HepG2 (cell line): ENCODE measurements around the gene GGACT. TPM values are rescaled to one million over a fixed set of nuclear protein-coding genes. Genes with fewer than 3 reads are reported as not detected.
A peak's percentile ranks its signal among the peaks of the same experiment; 100 is the strongest.

Experiments used
- DMAP1 ChIP-seq: IDR thresholded peaks from 2 replicates; pipeline ENCODE4 v1.6.1; 2016
- FOXP4 ChIP-seq: sonication (generic); formaldehyde crosslinking; IDR thresholded peaks from 2 replicates; pipeline ENCODE4 v1.4.0; 2020; ENCODE audit warnings: missing genetic modification reagents
- HOXA7 ChIP-seq: sonication (generic); formaldehyde crosslinking; IDR thresholded peaks from 2 replicates; pipeline ENCODE4 v1.8.1; 2022; ENCODE audit warnings: mild to moderate bottlenecking, missing genetic modification reagents, moderate library complexity
- IKZF5 ChIP-seq: IDR thresholded peaks from 2 replicates; pipeline ENCODE4 v1.6.1; 2018; ENCODE audit warnings: missing genetic modification reagents, mild to moderate bottlenecking, missing compliant biosample characterization
- MTF1 ChIP-seq: sonication (generic); formaldehyde crosslinking; IDR thresholded peaks from 2 replicates; pipeline ENCODE4 v1.5.0; 2020; ENCODE audit warnings: missing genetic modification reagents
- NFE2L2 ChIP-seq: fragments of 150-350 bp; IDR thresholded peaks from 2 replicates; pipeline ENCODE4 v1.6.1; 2014; ENCODE audit warnings: low read length
- NFIB ChIP-seq: sonication (generic); formaldehyde crosslinking; IDR thresholded peaks from 2 replicates; pipeline ENCODE4 v1.9.0; 2021; ENCODE audit warnings: missing genetic modification reagents, mild to moderate bottlenecking, borderline replicate concordance
- POLR2G ChIP-seq: fragments of 200-400 bp; formaldehyde crosslinking; IDR thresholded peaks from 2 replicates; pipeline ENCODE4 v1.6.1; 2018; ENCODE audit warnings: mild to moderate bottlenecking, low read depth, low read length, moderate library complexity
- SOX5 ChIP-seq: IDR thresholded peaks from 2 replicates; pipeline ENCODE4 v1.6.1; 2016; ENCODE audit warnings: borderline replicate concordance
- TSC22D2 ChIP-seq: sonication (generic); formaldehyde crosslinking; IDR thresholded peaks from 2 replicates; pipeline ENCODE4 v1.5.1; 2020; ENCODE audit warnings: missing genetic modification reagents, mild to moderate bottlenecking, borderline replicate concordance
- ZGPAT ChIP-seq: IDR thresholded peaks from 2 replicates; pipeline ENCODE4 v1.6.1; 2016; ENCODE audit warnings: mild to moderate bottlenecking
- ZNF205 ChIP-seq: IDR thresholded peaks from 2 replicates; pipeline ENCODE4 v1.6.1; 2018; ENCODE audit warnings: missing biosample characterization, missing genetic modification reagents
- ZNF546 ChIP-seq: sonication (generic); formaldehyde crosslinking; conservative IDR thresholded peaks from 2 replicates; pipeline ENCODE4 v1.8.1; 2023; ENCODE audit warnings: mild to moderate bottlenecking, missing genetic modification reagents
- polyA plus RNA-seq, 8 experiments: library from polyadenylated mRNA; depleted of rRNA in 3 of 8; stranded (reverse) in 7 of 8; unstranded in 1 of 8; fragments of >200 nt; fragmentation: Illumina TruSeq in 4 of 8; extraction: Trizol in 4 of 8; gene quantifications; 2 replicates each; pipeline versions ENCODE4 v1.2.1 to v1.2.3, GENCODE V29; 2011 to 2016; ENCODE audit warnings: low read depth in 4 of 8, missing spikeins in 1 of 8, mixed read lengths in 1 of 8; ENCODE audit not compliant: insufficient read depth in 1 of 8
- total RNA-seq, 5 experiments: library from RNA; depleted of rRNA; stranded (reverse); fragments of >200 nt; fragmentation: Illumina TruSeq; extraction: Trizol; gene quantifications; 2 replicates each; pipeline ENCODE4 v1.2.3, GENCODE V29; 2016; ENCODE audit warnings: low read depth in 1 of 5
- TF ChIP-seq, protein P1 (sequence below): sonication (generic); formaldehyde crosslinking; IDR thresholded peaks from one replicate; pipeline ENCODE4 v1.5.1; 2020; ENCODE audit warnings: mild to moderate bottlenecking, missing genetic modification reagents; ENCODE audit errors: not compliant biosample characterization
- TF ChIP-seq, protein P2 (sequence below): sonication (generic); formaldehyde crosslinking; IDR thresholded peaks from 2 replicates; pipeline ENCODE4 v1.5.0; 2020; ENCODE audit warnings: missing genetic modification reagents, mild to moderate bottlenecking, borderline replicate concordance

Gene GGACT
- total and polyA plus RNA-seq, 2 of the 13 experiments (the other 11 are each of a cell fraction or from before 2014, with no cell fraction given) = 1.7 to 1.9 TPM

DNA sequence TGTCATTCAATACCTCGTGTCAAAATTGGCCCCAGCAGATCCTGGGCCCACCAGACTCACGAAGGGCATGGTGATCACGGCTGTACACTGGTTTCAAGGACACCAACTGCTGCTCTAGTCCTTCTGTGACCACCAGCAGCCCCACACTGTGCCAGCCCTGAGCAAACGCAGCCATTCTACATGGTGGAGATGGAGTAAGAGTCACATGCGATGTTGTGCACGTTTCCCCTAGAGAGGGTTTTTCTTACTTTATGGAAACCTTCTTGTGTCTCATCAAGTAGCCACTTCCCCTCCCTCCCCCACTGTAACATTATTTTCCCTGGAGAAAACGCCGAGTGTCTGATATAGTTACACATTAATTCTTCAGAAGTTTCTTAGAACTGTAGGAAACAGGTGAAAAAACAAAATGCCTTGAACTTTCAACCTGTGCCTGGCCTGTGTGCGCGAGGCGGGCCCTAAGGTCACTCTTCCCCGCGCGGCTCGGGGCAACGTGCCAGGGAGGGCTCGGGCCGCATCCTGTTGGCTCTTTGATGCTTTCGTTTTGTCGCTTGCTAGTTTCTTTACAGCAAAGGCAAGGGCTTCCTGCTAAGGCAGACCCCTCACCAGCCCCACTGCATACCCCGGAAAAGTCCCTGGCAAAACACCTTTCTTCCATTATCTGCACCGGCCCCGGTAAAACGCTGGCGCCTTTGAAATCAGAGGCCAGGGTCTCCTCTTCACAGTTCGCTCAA is 44.6 kb downstream of the GGACT start (continued):
- TF ChIP-seq, protein P1, sequence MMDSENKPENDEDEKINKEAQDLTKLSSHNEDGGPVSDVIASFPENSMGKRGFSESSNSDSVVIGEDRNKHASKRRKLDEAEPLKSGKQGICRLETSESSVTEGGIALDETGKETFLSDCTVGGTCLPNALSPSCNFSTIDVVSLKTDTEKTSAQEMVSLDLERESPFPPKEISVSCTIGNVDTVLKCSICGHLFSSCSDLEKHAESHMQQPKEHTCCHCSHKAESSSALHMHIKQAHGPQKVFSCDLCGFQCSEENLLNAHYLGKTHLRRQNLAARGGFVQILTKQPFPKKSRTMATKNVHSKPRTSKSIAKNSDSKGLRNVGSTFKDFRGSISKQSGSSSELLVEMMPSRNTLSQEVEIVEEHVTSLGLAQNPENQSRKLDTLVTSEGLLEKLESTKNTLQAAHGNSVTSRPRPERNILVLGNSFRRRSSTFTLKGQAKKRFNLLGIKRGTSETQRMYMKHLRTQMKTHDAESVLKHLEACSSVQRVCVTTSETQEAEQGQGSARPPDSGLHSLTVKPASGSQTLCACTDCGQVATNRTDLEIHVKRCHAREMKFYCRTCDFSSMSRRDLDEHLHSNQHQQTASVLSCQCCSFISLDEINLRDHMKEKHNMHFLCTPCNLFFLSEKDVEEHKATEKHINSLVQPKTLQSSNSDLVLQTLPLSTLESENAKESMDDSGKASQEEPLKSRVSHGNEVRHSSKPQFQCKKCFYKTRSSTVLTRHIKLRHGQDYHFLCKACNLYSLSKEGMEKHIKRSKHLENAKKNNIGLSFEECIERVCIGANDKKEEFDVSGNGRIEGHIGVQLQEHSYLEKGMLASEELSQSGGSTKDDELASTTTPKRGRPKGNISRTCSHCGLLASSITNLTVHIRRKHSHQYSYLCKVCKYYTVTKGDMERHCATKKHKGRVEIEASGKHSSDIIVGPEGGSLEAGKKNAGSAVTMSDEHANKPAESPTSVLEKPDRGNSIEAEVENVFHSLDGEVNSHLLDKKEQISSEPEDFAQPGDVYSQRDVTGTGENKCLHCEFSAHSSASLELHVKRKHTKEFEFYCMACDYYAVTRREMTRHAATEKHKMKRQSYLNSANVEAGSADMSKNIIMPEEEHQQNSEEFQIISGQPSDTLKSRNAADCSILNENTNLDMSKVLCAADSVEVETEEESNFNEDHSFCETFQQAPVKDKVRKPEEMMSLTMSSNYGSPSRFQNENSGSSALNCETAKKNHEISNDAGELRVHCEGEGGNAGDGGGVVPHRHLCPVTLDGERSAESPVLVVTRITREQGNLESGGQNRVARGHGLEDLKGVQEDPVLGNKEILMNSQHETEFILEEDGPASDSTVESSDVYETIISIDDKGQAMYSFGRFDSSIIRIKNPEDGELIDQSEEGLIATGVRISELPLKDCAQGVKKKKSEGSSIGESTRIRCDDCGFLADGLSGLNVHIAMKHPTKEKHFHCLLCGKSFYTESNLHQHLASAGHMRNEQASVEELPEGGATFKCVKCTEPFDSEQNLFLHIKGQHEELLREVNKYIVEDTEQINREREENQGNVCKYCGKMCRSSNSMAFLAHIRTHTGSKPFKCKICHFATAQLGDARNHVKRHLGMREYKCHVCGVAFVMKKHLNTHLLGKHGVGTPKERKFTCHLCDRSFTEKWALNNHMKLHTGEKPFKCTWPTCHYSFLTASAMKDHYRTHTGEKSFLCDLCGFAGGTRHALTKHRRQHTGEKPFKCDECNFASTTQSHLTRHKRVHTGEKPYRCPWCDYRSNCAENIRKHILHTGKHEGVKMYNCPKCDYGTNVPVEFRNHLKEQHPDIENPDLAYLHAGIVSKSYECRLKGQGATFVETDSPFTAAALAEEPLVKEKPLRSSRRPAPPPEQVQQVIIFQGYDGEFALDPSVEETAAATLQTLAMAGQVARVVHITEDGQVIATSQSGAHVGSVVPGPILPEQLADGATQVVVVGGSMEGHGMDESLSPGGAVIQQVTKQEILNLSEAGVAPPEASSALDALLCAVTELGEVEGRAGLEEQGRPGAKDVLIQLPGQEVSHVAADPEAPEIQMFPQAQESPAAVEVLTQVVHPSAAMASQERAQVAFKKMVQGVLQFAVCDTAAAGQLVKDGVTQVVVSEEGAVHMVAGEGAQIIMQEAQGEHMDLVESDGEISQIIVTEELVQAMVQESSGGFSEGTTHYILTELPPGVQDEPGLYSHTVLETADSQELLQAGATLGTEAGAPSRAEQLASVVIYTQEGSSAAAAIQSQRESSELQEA (CRISPR knock-in tag) = no peak
- TF ChIP-seq MTF1 (CRISPR knock-in tag) (no peak), ZGPAT (0 out of 2 replicates have a peak, but pooled peaks have one; percentile 33), TSC22D2 (no peak), POLR2G (no peak), FOXP4 (CRISPR knock-in tag) (peak; percentile 67), ZNF546 (no peak; the same call in 1 of the 2 replicates), HOXA7 (CRISPR knock-in tag) (no peak), IKZF5 (CRISPR knock-in tag) (peak; percentile 68; the same call in 1 of the 2 replicates), DMAP1 (CRISPR knock-in tag) (peak; percentile 68; the same call in 1 of the 2 replicates), SOX5 (CRISPR knock-in tag) (peak; percentile 53), NFIB (CRISPR knock-in tag) (no peak), NFE2L2 (no peak), ZNF205 (CRISPR knock-in tag) (no peak)
- TF ChIP-seq, protein P2, sequence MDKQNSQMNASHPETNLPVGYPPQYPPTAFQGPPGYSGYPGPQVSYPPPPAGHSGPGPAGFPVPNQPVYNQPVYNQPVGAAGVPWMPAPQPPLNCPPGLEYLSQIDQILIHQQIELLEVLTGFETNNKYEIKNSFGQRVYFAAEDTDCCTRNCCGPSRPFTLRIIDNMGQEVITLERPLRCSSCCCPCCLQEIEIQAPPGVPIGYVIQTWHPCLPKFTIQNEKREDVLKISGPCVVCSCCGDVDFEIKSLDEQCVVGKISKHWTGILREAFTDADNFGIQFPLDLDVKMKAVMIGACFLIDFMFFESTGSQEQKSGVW (CRISPR knock-in tag) = no peak
